ENCODE results near the gene EPRS1.
A peak's percentile ranks its signal among the peaks of the same experiment; 100 is the strongest.
"Not testable (repeated sequence)": the region's sequence is repeated elsewhere in the genome, so short reads cannot be mapped to it uniquely, and the experiment has no call there.

The EPRS1 gene

GRCh38 chr1:220046052-220046930 is at the start of gene EPRS1:
TSS of gene EPRS1 (minus strand) at chr1:220046505. CDS start at chr1:220046388, 117 bp downstream.
- Mint-ChIP-seq H3K9me3 (no peaks in the 10 kb centered on the region), H3K4me1 (peaks cover 8% of the 10 kb centered on the region), H3K36me3 (no peaks in the 10 kb centered on the region), H3K27me3 (no peaks in the 10 kb centered on the region), H3K27ac (peak within 1 kb of the TSS; percentile 86), H3K4me3 (peak within 1 kb of the TSS; percentile 88)
- DNase-seq (ENCODE audit: low spot score in 2 of 2), result peak; percentile 86 to 93
- peak; percentile 98 for ATAC-seq (ENCODE audit: low read depth)

GRCh38 chr1:220094016-220094911 is 48.0 kb upstream of the EPRS1 start, which contains the start of gene IARS2:
TSS of gene IARS2 (plus strand) at chr1:220094132. CDS start at chr1:220094217, 85 bp downstream.
- Mint-ChIP-seq H3K4me1 (peaks cover 8% of the 10 kb centered on the region), H3K27me3 (no peaks in the 10 kb centered on the region), H3K27ac (no peak within 1 kb of the TSS), H3K4me3 (peak within 1 kb of the TSS; percentile 74), H3K9me3 (no peaks in the 10 kb centered on the region), H3K36me3 (peaks cover 10% of the 10 kb centered on the region)
- peak; percentile 69 for ATAC-seq (ENCODE audit: low read depth)
- DNase-seq (ENCODE audit: low spot score in 2 of 2), result peak; percentile 82 to 85

GRCh38 chr1:220093361-220094015 is 47.2 kb upstream of the EPRS1 start:
- ATAC-seq (ENCODE audit: low read depth), result no peak
- Mint-ChIP-seq H3K27ac (no peak overlapping the region), H3K4me3 (peak overlapping the region; percentile 74), H3K9me3 (no peaks in the 10 kb centered on the region), H3K27me3 (no peaks in the 10 kb centered on the region), H3K36me3 (peaks cover 10% of the 10 kb centered on the region), H3K4me1 (peaks cover 8% of the 10 kb centered on the region)
- DNase-seq (ENCODE audit: low spot score in 2 of 2), result no peak

GRCh38 chr1:220092694-220093093 is 46.4 kb upstream of the EPRS1 start:
- Mint-ChIP-seq H3K27me3 (no peaks in the 10 kb centered on the region), H3K9me3 (no peaks in the 10 kb centered on the region), H3K27ac (no peak overlapping the region), H3K36me3 (peaks cover 7% of the 10 kb centered on the region), H3K4me3 (no peak overlapping the region), H3K4me1 (peaks cover 5% of the 10 kb centered on the region)
- DNase-seq (ENCODE audit: low spot score in 2 of 2) (no peak), ATAC-seq (ENCODE audit: low read depth) (no peak)

GRCh38 chr1:220089650-220090556 is 43.6 kb upstream of the EPRS1 start, which contains the start of gene BPNT1:
TSS of gene BPNT1 (minus strand) at chr1:220089788. CDS start at chr1:220079846, 9,942 bp downstream.
- Mint-ChIP-seq H3K4me3 (peak within 1 kb of the TSS; percentile 98), H3K4me1 (no peaks in the 10 kb centered on the region), H3K36me3 (no peaks in the 10 kb centered on the region), H3K27me3 (no peaks in the 10 kb centered on the region), H3K9me3 (no peaks in the 10 kb centered on the region), H3K27ac (peak within 1 kb of the TSS; percentile 85)
- peak; percentile 99 to 100 for DNase-seq (ENCODE audit: low spot score in 2 of 2)
- peak; percentile 66 for ATAC-seq (ENCODE audit: low read depth)

- H3K4me1 Mint-ChIP-seq, H3K36me3 Mint-ChIP-seq, H3K27me3 Mint-ChIP-seq, H3K27ac Mint-ChIP-seq, H3K9me3 Mint-ChIP-seq: not testable (repeated sequence)
- H3K4me3 Mint-ChIP-seq, result peak overlapping the region; percentile 37
- ATAC-seq (ENCODE audit: low read depth) (peak; percentile 69), DNase-seq (ENCODE audit: low spot score in 2 of 2) (peak; percentile 52 to 68)
Measured at GRCh38 chr1:220086261-220086686, 40.0 kb upstream of the EPRS1 start.

GRCh38 chr1:220084460-220084859 is 38.2 kb upstream of the EPRS1 start:
- Mint-ChIP-seq H3K36me3 (peaks cover 12% of the 10 kb centered on the region), H3K4me1 (peaks cover 8% of the 10 kb centered on the region), H3K27ac (peak overlapping the region; percentile 17), H3K27me3 (no peaks in the 10 kb centered on the region), H3K9me3 (no peaks in the 10 kb centered on the region), H3K4me3 (no peak overlapping the region)
- ATAC-seq (ENCODE audit: low read depth), result no peak
- no peak for DNase-seq (ENCODE audit: low spot score in 2 of 2)

- DNase-seq (ENCODE audit: low spot score in 2 of 2), result no peak
- ATAC-seq (ENCODE audit: low read depth), result no peak
- Mint-ChIP-seq H3K4me3 (no peak overlapping the region), H3K27ac (no peak overlapping the region), H3K27me3 (no peaks in the 10 kb centered on the region), H3K4me1 (peaks cover 8% of the 10 kb centered on the region), H3K36me3 (peaks cover 21% of the 10 kb centered on the region), H3K9me3 (no peaks in the 10 kb centered on the region)
Measured at GRCh38 chr1:220077887-220078286, 31.6 kb upstream of the EPRS1 start.

GRCh38 chr1:220076861-220077762 is 30.8 kb upstream of the EPRS1 start:
- H3K4me1 Mint-ChIP-seq, result peaks cover 8% of the 10 kb centered on the region
- H3K36me3 Mint-ChIP-seq, result peaks cover 26% of the 10 kb centered on the region
- ATAC-seq (ENCODE audit: low read depth) (no peak), DNase-seq (ENCODE audit: low spot score in 2 of 2) (no peak)
- no peak overlapping the region for H3K4me3 Mint-ChIP-seq
- no peaks in the 10 kb centered on the region for H3K27me3 Mint-ChIP-seq
- no peaks in the 10 kb centered on the region for H3K9me3 Mint-ChIP-seq
- peak overlapping the region; percentile 31 for H3K27ac Mint-ChIP-seq

GRCh38 chr1:220067269-220068204 is 21.2 kb upstream of the EPRS1 start:
- Mint-ChIP-seq H3K36me3 (peaks cover 24% of the 10 kb centered on the region), H3K4me1 (peaks cover 2% of the 10 kb centered on the region), H3K9me3 (no peaks in the 10 kb centered on the region), H3K27me3 (no peaks in the 10 kb centered on the region), H3K4me3 (no peak overlapping the region), H3K27ac (no peak overlapping the region)
- no peak for DNase-seq (ENCODE audit: low spot score in 2 of 2)
- ATAC-seq (ENCODE audit: low read depth), result no peak

- Mint-ChIP-seq H3K27ac (no peak overlapping the region), H3K27me3 (no peaks in the 10 kb centered on the region), H3K4me1 (peaks cover 2% of the 10 kb centered on the region), H3K9me3 (no peaks in the 10 kb centered on the region), H3K4me3 (no peak overlapping the region), H3K36me3 (peaks cover 28% of the 10 kb centered on the region)
- ATAC-seq (ENCODE audit: low read depth) (no peak), DNase-seq (ENCODE audit: low spot score in 2 of 2) (no peak)
Measured at GRCh38 chr1:220062629-220063028, 16.3 kb upstream of the EPRS1 start.

All from memory B cell (primary cell).